GM20431 (cell line): Measurements from ENCODE around the gene CCDC88B.

ENCODE experiments used
- in situ Hi-C: fragments of 300-500 bp; cut with MseI, MboI; formaldehyde crosslinking; loops from one replicate; pipeline ENCODE4 v1.15.0; 2020; ENCODE audit warnings: low sequenced_read_pairs; ENCODE audit not compliant: unreplicated experiment

Gene CCDC88B

DNA sequence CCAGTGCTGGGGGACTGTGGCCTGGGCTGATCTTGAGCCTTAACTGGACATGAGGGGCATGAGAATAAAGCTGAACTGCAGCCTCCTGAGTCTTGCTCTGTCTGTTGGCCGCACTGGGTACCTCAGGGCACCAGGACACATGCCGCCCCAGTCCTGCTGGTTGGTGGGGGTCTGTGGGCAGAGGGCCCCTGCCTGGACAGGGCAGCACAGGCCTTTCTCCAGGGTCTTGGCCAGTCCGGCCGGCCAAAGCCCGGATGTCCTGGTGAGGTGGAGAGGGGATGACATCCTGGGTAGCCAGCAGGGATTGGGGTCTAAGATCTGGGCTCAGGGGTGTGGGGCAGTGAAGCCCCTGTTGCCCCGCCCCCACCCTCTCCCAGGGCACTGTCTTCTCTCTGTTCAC lies 17.4 kb downstream of the CCDC88B start:
- in situ Hi-C loops = no loop called here

GRCh38 chr11:64357904-64358535 lies 18.0 kb downstream of the CCDC88B start:
- in situ Hi-C loops = no loop called here

DNA sequence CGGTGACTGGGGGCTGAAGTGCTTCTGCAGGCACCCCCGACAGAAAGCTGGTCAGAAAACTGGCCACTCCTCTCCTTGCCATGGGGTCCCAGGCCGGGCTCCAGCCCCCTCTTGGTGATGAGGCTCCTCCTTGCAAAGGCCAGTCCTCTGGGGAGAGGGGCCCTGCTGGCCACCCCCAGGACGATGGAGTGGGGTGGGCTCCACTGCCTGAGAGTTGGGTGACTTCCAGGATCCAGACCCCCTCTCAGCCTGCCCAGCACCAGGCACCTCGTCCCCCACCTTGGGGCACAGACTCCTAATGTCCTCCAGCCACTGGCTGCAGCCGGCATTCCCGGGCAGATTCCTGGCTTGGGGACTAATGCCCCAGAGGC lies 18.5 kb downstream of the CCDC88B start:
- in situ Hi-C loops = no loop called here

DNA sequence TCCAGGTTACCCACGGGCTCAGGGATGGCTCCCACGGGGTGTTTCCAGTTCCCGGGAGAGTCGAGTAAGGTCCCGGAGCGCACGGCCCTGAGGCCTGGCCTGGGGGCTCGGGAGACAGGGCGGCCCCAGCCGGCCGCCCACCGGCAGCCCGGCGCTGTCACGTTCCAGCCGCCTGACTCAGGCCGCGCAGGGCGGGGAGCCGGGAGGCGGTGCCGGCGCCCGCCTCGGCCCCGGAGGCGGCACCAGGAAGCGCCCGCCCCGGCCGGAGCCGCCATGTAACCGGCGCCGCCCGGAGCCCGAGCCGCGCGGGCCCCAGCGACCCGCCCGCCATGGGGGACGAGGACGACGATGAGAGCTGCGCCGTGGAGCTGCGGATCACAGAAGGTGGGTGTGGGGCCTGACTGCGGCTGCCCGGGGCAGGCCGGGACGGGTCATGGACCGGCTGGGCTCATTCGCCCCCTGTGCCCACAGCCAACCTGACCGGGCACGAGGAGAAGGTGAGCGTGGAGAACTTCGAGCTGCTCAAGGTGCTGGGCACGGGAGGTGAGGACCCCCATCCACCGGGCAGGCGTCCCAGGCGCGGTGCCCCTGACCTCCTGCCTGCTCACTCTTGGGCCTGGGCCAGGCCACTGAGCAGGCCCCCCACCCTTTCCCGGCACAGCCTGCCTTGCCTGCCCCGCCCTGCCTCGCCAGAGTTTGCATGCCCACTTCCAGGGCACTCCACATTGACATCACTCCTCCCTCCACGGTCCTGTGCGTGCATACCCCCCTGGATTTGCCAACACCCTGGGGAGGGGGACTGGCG lies 19.1 kb downstream of the CCDC88B start, which contains the start of gene RPS6KA4:
Gene RPS6KA4, plus strand, starts transcription at position 256 of the 805 bp plus-strand sequence. Its CDS starts 74 bp downstream, at position 330.
- in situ Hi-C loops = no loop called here

GRCh38 chr11:64359712-64360445 lies 19.9 kb downstream of the CCDC88B start:
- in situ Hi-C loops = no loop called here

DNA sequence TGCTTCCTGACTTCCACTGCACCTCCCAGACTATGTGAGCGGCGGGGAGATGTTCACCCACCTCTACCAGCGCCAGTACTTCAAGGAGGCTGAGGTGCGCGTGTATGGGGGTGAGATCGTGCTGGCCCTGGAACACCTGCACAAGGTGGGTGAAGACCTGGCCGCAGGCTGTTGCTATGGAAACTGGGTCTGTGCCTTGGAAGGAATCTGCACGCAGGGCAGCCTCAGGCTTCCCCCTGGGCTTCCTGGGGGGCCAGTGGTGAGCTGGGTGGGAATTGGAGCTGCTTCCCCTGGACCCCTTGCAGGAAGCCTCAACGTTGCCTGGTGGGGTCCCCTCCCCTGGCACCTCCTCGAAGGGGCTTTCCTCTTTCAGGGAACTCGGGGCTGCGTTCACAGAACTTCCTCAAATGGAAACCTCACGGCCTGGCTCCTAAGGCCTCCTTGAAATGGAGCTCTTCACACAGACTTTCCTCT lies 20.5 kb downstream of the CCDC88B start:
- in situ Hi-C loops = no loop called here

GRCh38 chr11:64361659-64362058 lies 21.7 kb downstream of the CCDC88B start:
- in situ Hi-C loops = no loop called here

DNA sequence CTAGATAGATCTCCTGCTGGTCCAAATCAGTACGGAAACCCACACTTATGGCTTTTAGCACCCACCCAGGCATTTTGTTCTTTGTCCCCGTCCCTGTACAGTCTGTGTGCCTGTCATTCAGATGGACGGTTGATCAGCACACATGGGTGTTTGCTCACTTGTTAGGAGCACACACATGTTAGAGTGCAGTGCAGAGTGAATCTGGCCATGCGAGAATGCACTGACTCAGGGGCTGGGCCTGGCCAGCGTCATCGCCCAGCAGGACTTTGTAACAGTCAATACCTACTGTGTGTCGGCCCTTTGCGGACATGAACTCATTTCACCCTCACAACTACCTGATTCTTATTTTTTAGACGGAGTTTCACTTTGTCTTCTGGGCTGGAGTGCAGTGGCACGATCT lies 22.3 kb downstream of the CCDC88B start:
- in situ Hi-C loops = no loop called here

DNA sequence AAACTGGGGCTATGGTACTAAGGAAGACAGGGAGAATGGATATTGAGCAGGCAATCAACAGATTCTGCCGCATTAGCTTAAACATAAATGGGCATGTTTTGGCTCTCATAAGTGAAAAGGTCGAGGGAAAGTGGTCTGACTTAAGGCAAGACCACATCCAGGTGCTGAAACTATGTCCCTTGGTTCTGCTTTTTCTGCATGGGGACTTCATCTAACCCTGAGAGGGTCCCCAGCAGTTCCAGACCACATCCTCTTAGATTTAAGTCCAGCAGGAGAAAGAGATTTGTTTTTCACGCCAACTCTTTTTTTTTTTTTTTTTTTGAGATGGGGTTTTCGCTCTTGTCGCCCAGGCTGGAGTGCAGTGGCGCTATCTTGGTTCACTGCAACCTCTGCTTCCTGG lies 24.4 kb downstream of the CCDC88B start:
- in situ Hi-C loops = no loop called here

GRCh38 chr11:64364911-64365310 lies 24.9 kb downstream of the CCDC88B start:
- in situ Hi-C loops = no loop called here

DNA sequence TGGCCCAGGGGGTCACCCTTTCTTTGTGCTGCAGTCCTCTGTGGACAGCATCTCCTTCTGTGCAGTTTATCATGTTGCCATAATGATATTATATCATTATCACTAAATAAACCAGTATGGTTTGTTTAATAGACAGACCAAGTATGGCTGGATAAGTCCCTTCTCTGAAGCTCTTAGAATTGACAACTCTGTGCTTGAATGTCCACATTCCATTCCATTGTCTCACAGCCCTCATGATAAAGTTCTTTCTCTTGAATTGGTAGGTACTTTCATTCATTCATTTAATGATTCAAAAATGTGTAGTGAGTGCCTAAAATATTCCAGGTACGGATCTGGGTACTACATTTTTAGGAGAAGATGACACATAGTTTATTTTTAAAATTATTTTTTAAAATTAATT lies 26.7 kb downstream of the CCDC88B start:
- in situ Hi-C loops = no loop called here

GRCh38 chr11:64367931-64368672 lies 28.1 kb downstream of the CCDC88B start:
- in situ Hi-C loops = no loop called here

DNA sequence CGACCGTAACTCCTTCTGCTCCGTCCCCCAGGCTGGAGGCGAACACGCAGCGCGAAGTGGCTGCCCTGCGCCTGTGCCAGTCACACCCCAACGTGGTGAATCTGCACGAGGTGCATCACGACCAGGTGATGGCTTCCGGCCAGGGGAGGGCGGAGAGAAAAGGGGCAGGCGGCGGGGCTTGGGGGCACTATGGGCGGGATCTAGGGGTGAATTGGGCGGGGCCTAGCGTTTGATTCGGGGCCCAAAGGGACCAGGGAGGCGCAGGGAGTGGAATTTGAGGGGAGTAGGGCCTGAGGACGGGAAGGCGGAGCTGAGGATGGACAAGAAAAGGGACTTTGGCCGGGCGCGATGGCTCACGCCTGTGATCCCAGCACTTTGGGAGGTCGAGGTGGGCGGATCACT lies 28.7 kb downstream of the CCDC88B start:
- in situ Hi-C loops = no loop called here

GRCh38 chr11:64369440-64370421 lies 29.7 kb downstream of the CCDC88B start:
- in situ Hi-C loops = no loop called here

DNA sequence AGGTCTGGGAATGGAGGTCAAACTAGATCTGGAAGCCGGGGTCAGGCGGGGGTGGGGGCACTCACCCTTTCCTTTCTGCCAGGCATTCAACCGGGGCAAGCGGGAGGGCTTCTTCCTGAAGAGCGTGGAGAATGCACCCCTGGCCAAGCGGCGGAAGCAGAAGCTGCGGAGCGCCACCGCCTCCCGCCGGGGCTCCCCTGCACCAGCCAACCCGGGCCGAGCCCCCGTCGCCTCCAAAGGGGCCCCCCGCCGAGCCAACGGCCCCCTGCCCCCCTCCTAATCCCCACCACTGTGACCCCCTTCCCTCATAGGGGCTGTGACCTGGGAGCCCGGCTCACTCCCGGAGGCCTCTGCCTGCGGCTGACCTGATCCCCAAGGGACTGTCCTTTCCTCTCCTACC lies 31.2 kb downstream of the CCDC88B start:
- in situ Hi-C loops = no loop called here

- in situ Hi-C loops = no loop called here
These were observed 32.0 kb downstream of the CCDC88B start for GRCh38 chr11:64372021-64372420.

DNA sequence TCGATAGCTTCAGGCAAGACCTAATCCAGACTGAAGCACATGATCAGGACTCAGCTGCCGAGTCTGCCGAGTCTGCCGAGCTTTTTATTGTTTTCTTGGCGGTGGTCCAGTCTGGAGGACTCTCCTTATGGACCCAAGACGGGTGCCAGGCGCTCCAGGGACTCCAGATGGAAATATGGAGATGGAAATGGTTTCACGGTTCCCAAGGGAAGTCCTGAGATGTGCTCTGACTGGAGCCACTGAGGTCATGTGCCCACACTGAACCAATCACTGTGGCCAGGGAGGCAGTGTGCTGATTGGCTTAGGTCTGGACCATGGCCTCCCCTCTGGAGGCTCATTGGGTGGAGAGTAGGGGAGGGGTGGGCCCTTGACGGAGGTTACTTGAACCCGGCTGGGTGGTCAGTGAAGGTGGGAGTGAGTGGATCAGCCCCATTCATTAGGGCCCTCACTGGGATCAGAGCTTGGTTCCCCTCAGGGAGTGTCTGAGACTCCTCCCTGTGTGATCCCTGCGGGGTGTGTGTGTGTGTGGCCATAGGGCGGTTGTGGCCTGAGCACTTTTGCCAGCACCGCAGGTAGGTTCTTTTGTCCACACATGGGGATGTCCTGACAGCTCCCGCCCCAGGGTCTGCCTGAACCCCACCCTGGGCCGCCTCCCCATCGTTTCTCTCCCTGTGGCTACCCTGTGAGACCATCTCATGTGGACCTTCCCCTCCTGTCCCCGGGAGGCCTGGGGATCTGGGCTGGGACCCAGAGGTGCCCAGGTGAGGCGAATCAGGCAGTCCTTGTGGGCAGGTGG lies 33.0 kb downstream of the CCDC88B start:
- in situ Hi-C loops = no loop called here

GRCh38 chr11:64373598-64373974 lies 33.6 kb downstream of the CCDC88B start:
- in situ Hi-C loops = no loop called here
